ENCODE measurements around the gene ADAMTS9. TPM values are rescaled to one million over a fixed set of nuclear protein-coding genes. Genes with fewer than 3 reads are reported as not detected.

ADAMTS9 gene
- polyA plus RNA-seq, 2 of the 4 experiments (the other 2 are of a cell fraction), result 0.34 to 1.1 TPM

- no peak overlapping the region for H3K27ac ChIP-seq
- no peaks in the 10 kb centered on the region for H3K4me1 ChIP-seq
- no peak overlapping the region for H3K4me2 ChIP-seq
- POLR2A ChIA-PET, result no interaction called here
- FAIRE-seq (no peak), DNase-seq (ENCODE audit: low read depth in 1 of 2, low spot score in 1 of 2) (no peak), ATAC-seq (no peak)
- WGBS (ENCODE audit: missing lambda C conversion rate), result 50% methylated on average over 11 of the region's 11 CpGs
- TF ChIP-seq NR3C1 (IDR thresholded peaks at IDR 0.05), result no peak
- TF ChIP-seq HDAC2 (IDR thresholded peaks at IDR 0.05), result no peak
- no peak for TF ChIP-seq BCL3 (IDR thresholded peaks at IDR 0.05)
- no peak for TF ChIP-seq ZNF302 (CRISPR knock-in tag; IDR thresholded peaks at IDR 0.05)
- TF ChIP-seq HEYL (CRISPR knock-in tag; IDR thresholded peaks at IDR 0.05), result no peak
- TF ChIP-seq RFX5 (IDR thresholded peaks at IDR 0.05), result no peak
- no peak overlapping the region for H3K4me3 ChIP-seq
- H3K9me3 ChIP-seq, result no peaks in the 10 kb centered on the region
- CTCF ChIA-PET, result no interaction called here
Measured at GRCh38 chr3:64648927-64649906, 38.6 kb downstream of the ADAMTS9 start.

GRCh38 chr3:64647825-64648224 is 40.0 kb downstream of the ADAMTS9 start:
- Histone ChIP-seq H3K4me1 (no peaks in the 10 kb centered on the region), H3K4me3 (no peak overlapping the region), H3K27ac (no peak overlapping the region), H3K9me3 (no peaks in the 10 kb centered on the region), H3K4me2 (no peak overlapping the region)
- ChIA-PET POLR2A (no interaction called here), CTCF (no interaction called here)
- TF ChIP-seq CEBPB (IDR thresholded peaks at IDR 0.05) (no peak), NR3C1 (IDR thresholded peaks at IDR 0.05) (no peak), ZFP36 (IDR thresholded peaks at IDR 0.05; ENCODE audit: borderline replicate concordance, partially characterized antibody) (no peak), USF2 (IDR thresholded peaks at IDR 0.05) (no peak), SMC3 (IDR thresholded peaks at IDR 0.05) (no peak), ELK1 (IDR thresholded peaks at IDR 0.05; ENCODE audit: low read depth, low read length) (no peak), NFE2L2 (conservative IDR thresholded peaks at IDR 0.05; ENCODE audit: low read length) (no peak), ZSCAN20 (CRISPR knock-in tag; IDR thresholded peaks at IDR 0.05) (no peak), RNF2 (IDR thresholded peaks at IDR 0.05; ENCODE audit: borderline replicate concordance, low read depth) (no peak), MYC (IDR thresholded peaks at IDR 0.05; ENCODE audit: borderline replicate concordance, low read length) (no peak)
- DNase-seq (ENCODE audit: low read depth in 1 of 2, low spot score in 1 of 2) (no peak), ATAC-seq (no peak), FAIRE-seq (no peak)
- 73% methylated on average over 7 of the region's 7 CpGs for WGBS (ENCODE audit: missing lambda C conversion rate)

- POLR2A ChIA-PET, result no interaction called here
- CTCF ChIA-PET, result no interaction called here
- Histone ChIP-seq H3K9me3 (no peaks in the 10 kb centered on the region), H3K4me3 (no peak overlapping the region), H3K4me2 (no peak overlapping the region), H3K27ac (no peak overlapping the region), H3K4me1 (no peaks in the 10 kb centered on the region)
- no peak for ATAC-seq
- FAIRE-seq, result no peak
- TF ChIP-seq EP300 (IDR thresholded peaks at IDR 0.05), result no peak
- TF ChIP-seq CBX8 (IDR thresholded peaks at IDR 0.05), result no peak
- no peak for TF ChIP-seq EHMT2 (IDR thresholded peaks at IDR 0.05; ENCODE audit: low read depth)
- TF ChIP-seq NFE2L2 (conservative IDR thresholded peaks at IDR 0.05; ENCODE audit: low read length), result no peak
- TF ChIP-seq BHLHE40 (IDR thresholded peaks at IDR 0.05; ENCODE audit: low read depth, low read length), result no peak
- no peak for TF ChIP-seq NR3C1 (IDR thresholded peaks at IDR 0.05)
- no peak for TF ChIP-seq RNF2 (IDR thresholded peaks at IDR 0.05; ENCODE audit: borderline replicate concordance, low read depth)
- TF ChIP-seq JUN (IDR thresholded peaks at IDR 0.05), result no peak
- no peak for TF ChIP-seq RFX5 (IDR thresholded peaks at IDR 0.05)
- no peak for TF ChIP-seq POLR2A (IDR thresholded peaks at IDR 0.05; ENCODE audit: low read length)
- TF ChIP-seq TP53 (CRISPR knock-in tag; IDR thresholded peaks at IDR 0.05), result no peak
- TF ChIP-seq JUNB (IDR thresholded peaks at IDR 0.05), result no peak
- DNase-seq (ENCODE audit: low read depth in 1 of 2, low spot score in 1 of 2), result no peak
Measured at GRCh38 chr3:64645243-64645642, 42.6 kb downstream of the ADAMTS9 start.
